ENCODE results near the gene ZNF653.
A peak's percentile ranks its signal among the peaks of the same experiment; 100 is the strongest.
"Not testable (repeated sequence)": the region's sequence is repeated elsewhere in the genome, so short reads cannot be mapped to it uniquely, and the experiment has no call there.

Gene ZNF653

DNA sequence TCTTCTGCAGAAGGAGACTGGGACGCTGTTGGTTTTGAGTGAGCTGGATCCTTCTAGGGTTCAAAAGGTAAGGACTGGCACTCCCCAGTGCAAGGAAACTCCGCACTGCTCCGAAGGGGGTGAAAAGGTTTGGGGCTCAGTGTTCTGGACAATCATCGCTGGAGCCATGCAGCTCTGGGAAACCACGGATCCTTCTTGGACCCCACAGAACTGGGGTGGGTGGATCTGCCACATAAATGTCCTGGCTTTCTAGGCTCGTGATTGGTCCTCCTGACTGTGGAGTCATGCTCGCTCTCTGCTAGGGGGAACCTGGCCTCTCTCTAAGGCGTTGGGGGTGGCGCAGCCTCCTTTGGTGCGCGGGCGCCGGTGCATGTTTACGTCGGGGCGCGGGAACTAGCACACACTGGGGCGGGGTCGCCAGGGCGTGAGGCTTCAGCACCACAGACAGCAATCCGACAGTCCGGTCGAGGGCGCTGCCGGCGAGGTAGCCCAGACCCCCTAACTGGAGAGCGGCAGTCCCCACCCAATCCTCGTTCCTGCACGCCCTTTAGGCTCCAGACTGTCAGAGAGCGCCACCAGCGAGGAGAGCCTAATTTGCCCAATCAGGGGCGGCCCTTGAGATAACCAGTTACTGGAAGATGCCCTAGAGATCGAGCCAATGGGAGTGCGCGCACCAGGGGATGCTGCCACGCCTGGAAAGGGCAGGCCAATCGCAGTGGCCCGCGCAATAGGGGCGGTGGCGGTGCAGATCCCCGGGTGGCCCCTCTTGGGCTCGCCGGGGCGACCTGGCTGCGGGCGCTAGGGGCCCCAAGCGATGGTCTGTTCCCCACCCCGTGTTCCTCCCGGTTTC lies 23.9 kb downstream of the ZNF653 start:
- peak; percentile 70 for DNase-seq (ENCODE audit: low read depth)

DNA sequence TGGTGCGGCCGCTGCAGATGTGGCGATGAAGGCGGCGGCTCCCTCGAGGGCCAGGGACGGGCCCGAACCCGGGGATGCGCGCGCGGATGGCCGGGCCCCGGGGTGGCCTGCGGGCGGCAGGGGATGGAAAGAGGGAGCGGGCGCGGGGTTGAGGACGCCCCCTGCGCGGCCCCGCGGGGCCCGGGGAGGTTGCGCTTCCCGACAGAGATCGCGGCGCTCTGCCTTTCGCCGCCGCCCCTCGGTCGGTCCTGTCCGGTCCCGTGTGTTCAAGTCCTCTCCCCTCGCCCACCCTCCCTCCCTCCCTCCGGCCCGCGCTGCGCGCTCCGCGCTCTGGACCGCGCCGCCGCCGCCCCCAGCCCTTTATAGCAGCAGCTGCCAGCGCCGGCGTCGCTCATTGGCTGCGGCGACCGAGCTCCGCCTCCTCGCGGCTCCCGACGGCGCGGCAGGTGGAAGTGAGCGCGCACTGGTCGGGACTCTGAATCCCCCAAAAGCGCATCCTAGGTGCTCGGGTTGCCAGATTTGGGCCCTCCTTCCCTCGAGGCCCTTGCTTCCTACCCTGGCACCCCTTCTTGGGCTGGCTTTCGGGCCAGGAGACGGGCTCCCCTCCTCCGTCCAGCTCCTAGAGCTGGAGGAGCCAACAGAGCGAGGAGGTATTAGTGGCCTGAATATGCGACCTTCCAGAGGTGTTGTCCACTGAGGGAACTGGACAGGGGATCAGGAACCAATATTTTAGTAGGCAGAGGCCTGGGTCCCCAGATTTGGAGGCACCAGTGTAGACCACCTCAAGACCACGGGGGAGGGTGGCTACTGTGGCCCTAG lies 24.7 kb downstream of the ZNF653 start, which contains the start of gene ELAVL3:
ELAVL3 (minus strand) TSS at position 332 of the 819 bp plus-strand sequence. CDS start 438 bp downstream, outside the sequence.
- DNase-seq (ENCODE audit: low read depth): no peak

DNA sequence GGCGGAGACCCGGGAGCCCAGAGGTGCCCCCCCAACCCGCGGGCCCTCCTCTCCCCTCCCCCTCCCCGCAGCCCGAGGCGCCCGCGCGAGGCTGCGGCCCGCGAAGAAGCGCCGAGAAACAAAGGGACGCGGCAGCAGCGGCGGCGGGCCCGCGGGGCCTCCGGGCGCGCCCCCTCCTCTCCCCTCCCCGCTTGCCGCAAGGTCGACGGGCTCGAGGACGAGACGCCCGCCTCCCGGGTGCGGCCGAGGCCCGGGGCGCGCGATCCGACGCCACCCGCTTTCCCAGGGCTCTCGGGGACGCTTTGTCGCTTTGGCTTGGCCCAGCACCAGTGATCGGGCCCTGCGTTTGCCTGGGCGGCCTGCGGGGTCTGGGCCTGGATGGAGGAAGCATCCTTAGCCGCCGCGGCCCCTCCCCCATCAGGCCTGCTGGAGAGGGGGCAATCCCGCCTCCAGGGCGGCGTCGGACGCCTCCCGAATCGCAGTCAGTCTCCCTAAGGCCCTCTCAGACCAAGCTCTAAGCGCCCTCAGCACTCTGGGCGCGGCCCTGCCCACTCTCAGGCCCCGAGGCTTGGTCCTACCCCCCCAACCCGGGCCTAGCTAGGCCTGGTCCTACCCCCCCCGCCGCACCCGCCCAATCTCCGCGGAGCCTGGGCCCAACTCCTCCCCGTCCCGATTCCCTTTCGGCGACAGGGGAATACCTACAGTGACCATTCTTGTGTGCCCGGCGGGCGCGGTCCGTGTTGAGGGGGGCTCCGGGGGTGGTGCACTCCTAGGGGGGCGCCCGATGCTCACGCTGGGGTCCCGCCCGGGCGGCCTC lies 25.5 kb downstream of the ZNF653 start:
- DNase-seq (ENCODE audit: low read depth): no peak

DNA sequence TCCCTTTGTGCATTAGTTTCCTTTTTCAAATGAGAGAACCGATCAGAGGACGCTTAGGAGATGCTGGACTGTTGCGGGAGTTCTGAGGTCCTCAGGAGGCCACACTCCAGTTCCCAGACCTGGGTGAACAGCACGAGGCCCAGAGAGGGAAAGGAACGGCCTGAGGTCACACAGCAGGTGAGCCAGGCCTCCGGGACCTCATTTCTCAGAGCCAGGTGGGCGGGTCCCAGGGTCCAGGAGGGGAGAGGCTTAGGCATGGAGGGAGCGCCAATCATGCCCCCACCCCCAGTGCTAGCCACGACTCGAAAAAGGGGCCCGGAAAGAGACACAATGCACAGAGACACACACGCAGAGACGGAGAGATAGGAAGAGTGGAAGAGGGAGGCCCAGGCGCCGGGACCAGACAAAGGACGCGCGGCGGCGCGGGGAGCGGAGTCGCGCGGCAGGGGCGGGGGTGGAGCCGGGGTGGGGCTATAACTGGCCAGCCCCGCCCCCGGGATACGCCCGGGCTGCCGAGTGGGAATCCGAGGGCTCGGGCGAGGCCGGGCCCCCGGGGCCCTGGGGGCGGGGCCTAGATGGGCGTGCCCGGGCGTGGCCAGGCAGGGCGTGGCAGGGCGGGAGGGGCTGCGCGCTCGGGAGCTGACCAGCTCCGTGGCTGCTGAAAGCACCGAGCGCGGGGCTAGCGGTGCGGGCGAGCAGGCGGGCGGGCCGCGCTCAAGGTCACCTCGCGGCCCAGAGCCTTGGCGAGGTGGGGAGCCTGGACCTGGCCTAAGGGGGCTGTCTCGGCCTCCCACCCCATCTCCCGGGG lies 26.3 kb downstream of the ZNF653 start:
- DNase-seq (ENCODE audit: low read depth): peak; percentile 19

DNA sequence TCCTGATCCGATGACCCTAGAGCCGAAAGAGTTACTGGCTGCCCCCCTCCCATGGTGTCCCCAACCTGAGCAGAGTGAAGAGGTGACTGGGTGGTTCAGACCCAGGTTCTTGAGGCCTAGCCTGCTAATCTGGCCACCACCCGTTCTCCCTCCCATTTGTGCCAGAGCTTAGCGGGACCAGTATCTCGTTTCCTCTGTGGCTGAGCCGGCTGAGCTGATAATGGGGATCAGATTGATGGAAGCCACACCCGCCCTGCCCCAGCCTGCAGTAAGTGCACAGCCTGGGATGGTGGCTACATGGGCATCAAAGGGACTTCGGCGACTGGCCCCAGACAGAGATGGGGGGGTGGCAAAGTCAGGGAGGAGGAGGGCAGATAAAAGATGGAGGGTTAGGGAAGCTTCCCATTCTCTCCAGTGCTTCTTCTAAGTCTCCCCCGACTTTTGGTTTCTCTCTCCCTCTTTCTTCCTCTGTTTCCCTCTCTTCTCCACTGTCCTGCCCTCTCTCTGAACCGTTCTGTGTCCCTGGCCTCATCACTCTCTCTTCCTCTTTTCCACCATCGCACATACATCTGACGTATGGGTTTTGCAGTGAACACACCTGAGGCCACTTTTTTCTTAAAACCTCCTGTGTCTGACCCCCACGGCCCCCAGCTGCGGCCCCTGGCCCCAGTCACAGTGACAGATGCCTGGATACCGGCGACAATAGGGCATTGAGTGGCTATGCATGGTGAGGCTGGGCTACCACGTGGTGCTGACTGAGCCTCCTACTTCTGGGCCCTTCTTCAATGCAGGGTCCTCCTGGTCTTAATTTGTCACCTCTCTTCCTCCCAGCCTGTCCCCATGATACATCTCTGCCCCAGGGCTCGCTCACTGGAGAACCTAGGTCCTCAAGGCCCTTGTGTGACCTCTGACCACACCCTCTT lies 27.2 kb downstream of the ZNF653 start:
- DNase-seq (ENCODE audit: low read depth): no peak

DNA sequence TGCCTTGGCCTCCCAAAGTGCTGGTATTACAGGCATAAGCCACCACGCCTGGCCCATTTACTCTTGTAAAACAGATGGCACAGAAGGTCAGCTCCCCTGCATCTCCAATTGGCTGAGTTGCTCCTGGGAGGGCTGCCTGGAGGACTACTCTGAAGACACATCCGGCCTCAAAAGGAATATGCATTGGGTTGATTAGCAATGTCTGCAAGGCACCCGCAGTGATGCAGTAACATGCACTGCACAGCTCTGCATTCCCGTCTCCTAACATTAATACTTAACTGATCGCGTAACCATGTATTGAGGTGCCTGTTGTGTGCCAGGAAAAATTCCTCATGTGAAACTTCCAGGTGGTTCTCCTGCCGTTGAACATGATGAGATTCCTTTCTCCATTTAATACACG lies 29.8 kb downstream of the ZNF653 start:
- DNase-seq (ENCODE audit: low read depth): no peak

DNA sequence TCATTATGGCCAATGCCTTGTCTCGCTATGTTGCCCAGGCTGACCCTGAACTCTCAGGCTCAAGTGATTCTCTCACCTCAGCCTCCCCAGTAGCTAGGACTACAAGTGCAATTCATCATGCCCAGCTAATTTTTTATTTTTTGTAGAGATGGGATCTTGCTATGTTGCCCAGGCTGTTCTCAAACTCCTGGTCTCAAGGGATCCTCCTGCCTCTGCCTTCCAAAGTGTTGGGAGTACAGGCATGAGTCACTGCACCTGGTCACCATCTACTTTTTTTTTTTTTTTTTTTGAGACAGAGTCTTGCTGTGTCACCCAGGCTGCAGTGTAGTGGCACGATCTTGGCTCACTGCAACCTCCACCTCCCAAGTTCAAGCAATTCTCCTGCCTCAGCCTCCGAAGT lies 30.3 kb downstream of the ZNF653 start:
- not testable (repeated sequence) for DNase-seq (ENCODE audit: low read depth)

DNA sequence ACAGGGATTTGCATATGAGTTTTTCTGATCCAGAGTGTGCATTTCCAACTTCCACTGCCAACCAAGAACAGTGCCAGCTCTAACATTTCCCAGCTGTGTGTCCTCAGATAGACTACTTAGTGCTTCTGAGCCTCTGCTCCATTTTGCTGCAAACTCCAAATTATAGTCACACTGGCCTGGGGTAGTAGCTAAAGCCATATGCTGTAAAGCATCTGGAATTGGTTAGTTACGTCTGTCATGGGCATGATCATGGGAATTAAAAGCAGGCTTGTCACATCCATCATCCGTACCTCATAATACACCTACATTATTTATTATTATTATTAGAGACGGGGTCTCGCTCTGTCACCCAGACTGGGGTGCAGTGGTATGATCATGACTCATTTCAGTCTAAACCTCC lies 31.9 kb downstream of the ZNF653 start:
- no peak for DNase-seq (ENCODE audit: low read depth)

DNA sequence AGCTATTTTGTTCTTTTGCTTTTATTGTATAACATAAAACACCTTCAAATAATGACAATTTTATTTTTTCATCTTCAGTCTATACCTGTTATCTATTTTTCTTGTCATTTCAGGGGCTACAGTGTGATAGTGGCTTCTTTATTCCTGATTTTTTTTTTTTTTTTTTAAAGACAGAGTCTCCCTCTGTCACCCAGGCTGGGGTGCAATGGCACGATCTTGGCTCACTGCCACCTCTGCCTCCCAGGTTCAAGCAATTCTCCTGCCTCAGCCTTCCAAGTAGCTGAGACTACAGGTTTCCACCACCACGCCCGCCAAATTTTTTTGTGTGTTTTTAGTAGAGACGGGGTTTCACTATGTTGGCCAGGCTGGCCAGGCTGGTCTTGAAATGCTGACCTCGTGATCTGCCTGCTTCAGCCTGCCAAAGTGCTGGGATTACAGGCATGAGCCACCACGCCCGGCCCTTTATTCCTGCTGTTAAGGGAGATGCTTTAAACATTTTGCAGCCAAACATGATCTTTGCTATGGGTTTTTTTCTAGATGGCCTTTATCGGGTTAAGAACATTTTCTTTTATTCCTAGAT lies 37.3 kb downstream of the ZNF653 start:
- DNase-seq (ENCODE audit: low read depth): not testable (repeated sequence)

DNA sequence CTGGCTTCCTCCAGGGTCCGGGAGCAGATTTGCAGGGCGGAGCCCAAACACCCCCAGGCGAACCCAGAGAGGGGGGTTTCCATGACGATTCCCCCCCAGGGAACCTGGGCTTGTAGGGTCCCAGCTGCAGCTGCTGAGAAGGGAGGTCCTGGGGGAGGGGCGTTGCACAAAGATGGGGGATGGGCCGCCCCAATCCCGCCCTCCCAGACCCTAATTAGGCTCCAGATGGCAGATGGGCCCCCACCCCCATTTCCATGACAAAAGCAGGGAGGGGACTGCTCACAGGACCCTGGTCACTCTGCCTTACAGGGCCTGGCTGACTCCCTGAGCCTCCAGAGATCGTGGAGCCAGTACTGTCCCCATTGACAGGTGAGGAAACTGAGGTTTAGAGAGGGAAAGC lies 40.0 kb downstream of the ZNF653 start:
- DNase-seq (ENCODE audit: low read depth): no peak

DNA sequence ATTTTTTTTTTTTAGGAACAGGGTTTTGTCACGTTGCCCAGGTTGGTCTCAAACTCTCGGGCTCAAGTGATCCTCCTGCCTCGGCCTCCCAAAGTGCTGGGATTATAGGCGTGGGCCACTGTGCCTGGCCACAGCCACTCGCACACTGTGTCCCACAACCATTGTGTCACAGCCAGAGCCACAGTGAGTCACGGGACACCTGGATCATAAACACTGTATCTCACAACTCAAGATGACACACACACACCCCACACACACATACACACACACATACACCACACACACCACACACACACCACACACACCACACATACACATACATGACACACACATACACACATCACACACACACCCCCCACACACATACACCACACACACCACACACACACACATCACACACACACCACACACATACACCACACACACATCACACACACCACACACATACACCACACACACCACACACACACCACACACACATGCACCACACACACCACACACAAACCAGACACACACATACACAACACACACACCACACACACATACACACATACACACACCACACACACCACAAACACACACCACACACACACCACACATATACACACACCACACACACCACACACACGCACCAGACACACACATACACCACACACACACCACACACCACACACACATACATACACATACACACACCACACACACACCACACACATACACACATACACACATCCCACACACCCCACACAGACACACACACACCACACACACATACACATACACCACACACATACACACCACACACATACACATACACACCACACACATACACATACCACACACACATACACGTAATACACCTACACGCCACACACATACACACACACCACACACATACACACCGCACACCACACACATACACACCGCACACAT lies 41.0 kb downstream of the ZNF653 start:
- no peak for DNase-seq (ENCODE audit: low read depth)

DNA sequence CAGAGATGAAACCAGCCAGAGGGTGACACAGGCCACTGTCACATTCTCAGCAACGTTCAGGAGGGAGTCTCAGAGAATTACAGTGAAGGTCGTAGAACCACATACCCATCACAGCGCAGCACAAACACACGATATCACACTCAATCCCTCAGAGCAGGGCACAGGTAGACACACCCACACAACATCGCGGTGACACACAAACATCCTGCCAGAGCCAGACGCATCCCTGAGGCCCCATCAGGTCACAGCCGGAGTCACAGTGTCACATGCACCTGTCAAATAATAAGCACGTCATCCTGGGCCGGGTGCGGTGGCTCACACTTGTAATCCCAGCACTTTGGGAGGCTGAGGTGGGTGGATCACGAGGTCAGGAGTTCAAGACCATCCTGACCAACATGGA lies 42.2 kb downstream of the ZNF653 start:
- no peak for DNase-seq (ENCODE audit: low read depth)

DNA sequence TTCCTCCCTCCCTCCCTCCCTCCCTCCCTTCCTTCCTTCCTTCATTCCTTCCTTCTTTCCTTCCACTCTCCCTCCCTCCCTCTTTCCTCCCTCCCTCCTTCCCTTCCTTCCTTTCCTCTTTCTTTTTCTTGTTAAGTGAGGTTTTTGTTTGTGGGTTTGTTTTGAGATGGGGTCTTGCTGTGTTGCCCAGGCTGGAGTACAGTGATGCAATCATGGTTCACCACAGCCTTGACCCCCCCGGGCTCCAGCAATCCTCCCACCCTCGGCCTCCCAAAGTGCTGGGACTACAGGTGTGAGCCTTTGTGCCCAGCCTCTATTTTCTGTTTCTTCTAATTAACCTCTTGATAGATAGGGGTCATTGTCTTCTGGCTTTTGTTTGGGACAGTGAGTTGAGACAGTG lies 44.2 kb downstream of the ZNF653 start:
- DNase-seq (ENCODE audit: low read depth): no peak

DNA sequence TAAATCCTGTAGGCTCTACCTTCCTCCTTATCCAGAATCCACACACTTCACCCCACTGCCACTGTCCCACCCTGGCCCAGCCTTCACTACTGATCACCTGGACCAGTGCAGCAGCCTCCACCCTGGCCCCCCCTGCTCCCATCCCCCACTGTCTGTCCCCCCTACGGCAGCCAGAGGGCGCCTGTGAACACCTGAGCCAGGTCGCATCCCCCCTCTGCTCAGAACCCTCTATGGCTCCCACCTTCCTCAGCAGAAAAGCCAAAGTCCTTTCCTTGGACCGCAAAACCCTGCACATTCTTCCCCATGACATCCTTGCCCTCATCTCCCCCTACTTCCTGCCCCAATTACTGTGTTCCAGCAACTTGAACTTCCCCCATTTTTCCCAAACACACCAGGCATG lies 45.4 kb downstream of the ZNF653 start:
- DNase-seq (ENCODE audit: low read depth): no peak

DNA sequence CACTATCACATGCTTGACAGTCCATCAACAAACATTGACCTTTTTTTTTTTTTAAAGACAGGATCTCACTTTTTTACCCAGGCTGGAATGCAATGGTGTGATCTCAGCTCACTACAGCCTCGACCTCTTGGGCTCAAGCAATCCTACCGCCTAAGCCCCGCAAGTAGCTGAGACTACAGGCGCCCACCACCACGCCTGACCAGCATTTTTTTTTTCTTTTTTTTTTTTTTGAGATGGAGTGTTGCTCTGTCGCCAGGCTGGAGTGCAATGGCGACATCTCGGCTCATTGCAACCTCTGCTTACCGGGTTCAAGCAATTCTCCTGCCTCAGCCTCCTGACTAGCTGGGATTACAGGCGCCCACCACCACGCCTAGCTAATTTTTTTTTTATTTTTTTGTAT lies 46.7 kb downstream of the ZNF653 start:
- not testable (repeated sequence) for DNase-seq (ENCODE audit: low read depth)

DNA sequence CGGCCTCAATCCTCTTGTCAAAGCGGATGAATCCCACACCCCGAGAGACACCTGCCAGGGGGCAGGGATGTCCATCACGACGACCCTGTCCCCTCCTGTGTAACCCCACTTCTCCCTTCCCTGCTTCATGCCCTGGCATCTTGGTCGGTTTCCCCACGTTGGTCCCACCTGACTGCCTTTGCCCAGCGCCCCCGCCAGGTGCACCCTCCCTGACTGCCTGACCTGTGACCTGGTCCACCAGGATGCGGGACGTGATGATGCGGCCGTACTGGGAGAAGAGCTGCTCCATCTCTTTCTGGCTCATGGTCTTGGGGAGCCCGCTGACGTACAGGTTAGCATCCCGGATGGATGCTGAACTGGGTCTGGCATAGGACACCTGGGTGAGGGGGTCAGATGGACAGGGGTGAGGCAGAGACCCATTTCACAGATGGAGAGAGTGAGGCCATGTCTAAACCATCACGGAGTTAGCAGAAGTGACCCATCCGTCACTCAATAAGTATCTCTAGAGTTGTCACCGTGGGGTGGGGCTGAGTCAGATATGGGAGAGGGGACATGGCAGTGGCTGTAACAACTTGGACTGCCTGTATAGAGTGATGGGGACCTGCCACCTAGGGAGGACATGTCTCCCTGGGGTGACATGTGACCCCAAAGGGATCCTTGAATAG lies 47.3 kb downstream of the ZNF653 start:
- DNase-seq (ENCODE audit: low read depth): no peak

DNA sequence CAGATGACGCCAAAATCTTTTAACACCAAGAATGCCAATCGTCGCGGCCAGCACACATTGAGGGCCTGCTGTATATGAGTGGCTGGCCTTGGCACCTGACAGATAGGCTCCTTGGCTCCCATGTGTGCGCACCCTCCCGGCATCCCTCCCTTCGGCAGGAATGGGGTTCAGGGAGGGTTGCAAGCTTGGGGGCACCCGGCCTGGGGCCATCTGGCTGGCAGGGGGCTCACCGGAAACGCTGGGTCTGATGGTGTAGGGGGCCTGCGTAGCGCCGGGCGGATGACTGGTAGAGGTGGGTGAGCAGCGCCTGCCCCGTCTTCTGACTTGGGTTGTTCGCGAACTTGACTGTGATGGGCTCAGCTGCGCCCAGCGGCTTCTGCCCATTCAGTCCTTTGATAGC lies 47.8 kb downstream of the ZNF653 start:
- DNase-seq (ENCODE audit: low read depth): no peak

DNA sequence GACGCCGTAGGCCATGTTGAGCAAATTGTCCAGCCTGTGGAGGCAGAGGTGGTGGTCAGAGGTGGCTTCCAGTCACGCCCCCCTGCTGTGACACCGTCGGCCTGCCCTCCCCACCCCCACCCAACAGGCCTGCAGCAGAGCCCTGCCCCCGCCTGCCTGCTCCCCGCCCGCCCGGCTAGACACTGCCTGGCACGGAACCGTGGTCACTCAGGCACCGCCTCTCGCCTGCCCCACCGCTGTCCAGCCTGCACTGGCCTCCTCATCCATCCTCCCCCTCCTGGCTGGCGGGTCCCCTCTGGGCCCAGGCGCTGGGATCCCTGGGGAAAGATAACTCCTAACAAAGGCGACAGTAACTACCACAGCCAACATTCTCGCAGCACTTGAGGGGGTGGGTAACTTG lies 48.5 kb downstream of the ZNF653 start:
- no peak for DNase-seq (ENCODE audit: low read depth)
